IMR-90 (cell line): Measurements from ENCODE around the gene KDM8. TPM values are rescaled to one million over a fixed set of nuclear protein-coding genes. Genes with fewer than 3 reads are reported as not detected.

Experiments
- ATAC-seq: fragments of 200-7000 bp; cut with Tn5 transposase; 2 replicates; pipeline ENCODE4 v1.9.1; 2020; ENCODE audit warnings: low read depth, mild to moderate bottlenecking, moderate library complexity
- BruUV-seq: library from RNA; stranded (reverse); fragments of 400-500 nt; replicated peaks from 2 replicates; lab custom pipeline; 2021; lab: Mats Ljungman, UMichigan
- CTCF ChIA-PET: fragments of 300-600 bp; formaldehyde crosslinking; extraction: SDS; loops from one replicate; lab custom pipeline; 2021; ENCODE audit warnings: antibody characterized with exemption; lab: Yijun Ruan, JAX
- POLR2A ChIA-PET: fragments of 300-600 bp; sonication (Branson Sonifier 250); formaldehyde crosslinking; loops from one replicate; lab custom pipeline; 2022; ENCODE audit warnings: antibody characterized with exemption; ENCODE audit not compliant: unreplicated experiment; lab: Charles Lee
- DNase-seq: peaks from one replicate; pipeline ENCODE4 v3.0.0; 2013
- H2AFZ ChIP-seq: replicated peaks from 2 replicates; pipeline ENCODE3; 2013; ENCODE audit warnings: low read length, mild to moderate bottlenecking; ENCODE audit not compliant: poor library complexity
- H2AK5ac ChIP-seq: 2 replicates; pipeline ENCODE4 v1.6.1; 2013; ENCODE audit warnings: low read depth, low read length, inconsistent platforms
- H2AK9ac ChIP-seq: replicated peaks from 2 replicates; pipeline ENCODE3; 2013; ENCODE audit warnings: mild to moderate bottlenecking, low read depth, low read length, moderate library complexity; ENCODE audit not compliant: poor library complexity
- H2BK120ac ChIP-seq: 2 replicates; pipeline ENCODE4 v1.6.1; 2013; ENCODE audit warnings: low read depth, low read length, inconsistent platforms
- H2BK15ac ChIP-seq: 3 replicates; pipeline ENCODE4 v1.6.1; 2013; ENCODE audit warnings: low read depth, low read length, inconsistent platforms
- H2BK20ac ChIP-seq: 2 replicates; pipeline ENCODE4 v1.6.1; 2013; ENCODE audit warnings: low read depth, mild to moderate bottlenecking, inconsistent platforms, low read length, moderate library complexity
- H2BK5ac ChIP-seq: 2 replicates; pipeline ENCODE4 v1.6.1; 2013; ENCODE audit warnings: mild to moderate bottlenecking, low read depth, low read length, inconsistent platforms; ENCODE audit not compliant: poor library complexity, severe bottlenecking
- H3K14ac ChIP-seq: replicated peaks from 2 replicates; pipeline ENCODE4 v1.6.1; 2013; ENCODE audit warnings: low read depth, low read length, inconsistent platforms
- H3K18ac ChIP-seq: 2 replicates; pipeline ENCODE4 v1.6.1; 2013; ENCODE audit warnings: low read depth, low read length, control low read depth
- H3K23ac ChIP-seq: 2 replicates; pipeline ENCODE4 v1.6.1; 2013; ENCODE audit warnings: low read depth, low read length, inconsistent platforms
- H3K27ac ChIP-seq: 2 replicates; pipeline ENCODE4 v1.5.1; 2013; ENCODE audit warnings: mild to moderate bottlenecking, control low read depth, low read length; ENCODE audit not compliant: insufficient read depth
- H3K27me3 ChIP-seq: 2 replicates; pipeline ENCODE4 v1.6.1; 2013; ENCODE audit warnings: low read length; ENCODE audit not compliant: control insufficient read depth, insufficient read depth
- H3K36me3 ChIP-seq: 2 replicates; pipeline ENCODE4 v1.6.1; 2013; ENCODE audit warnings: low read length, mixed read lengths; ENCODE audit not compliant: control insufficient read depth, insufficient read depth
- H3K4ac ChIP-seq: 2 replicates; pipeline ENCODE4 v1.6.1; 2013; ENCODE audit warnings: low read depth, low read length, inconsistent platforms
- H3K4me1 ChIP-seq: 2 replicates; pipeline ENCODE4 v1.6.1; 2013; ENCODE audit warnings: low read length, mixed read lengths; ENCODE audit not compliant: control insufficient read depth, insufficient read depth
- H3K4me2 ChIP-seq: 2 replicates; pipeline ENCODE4 v1.6.1; 2013; ENCODE audit warnings: low read depth, mild to moderate bottlenecking, control low read depth, low read length, moderate library complexity
- H3K4me3 ChIP-seq: 2 replicates; pipeline ENCODE4 v1.5.1; 2013; ENCODE audit warnings: low read depth, mild to moderate bottlenecking, control low read depth, low read length, moderate library complexity; ENCODE audit not compliant: insufficient read depth
- H3K56ac ChIP-seq: 2 replicates; pipeline ENCODE4 v1.6.1; 2013; ENCODE audit warnings: low read length, inconsistent platforms; ENCODE audit not compliant: insufficient read depth; ENCODE audit errors: extremely low read depth
- H3K79me1 ChIP-seq, 2 experiments: 2 replicates each; pipeline ENCODE4 v1.6.1; 2013; ENCODE audit warnings: low read length in 2 of 2, inconsistent platforms in 1 of 2, low read depth in 1 of 2
- H3K9ac ChIP-seq: 2 replicates; pipeline ENCODE4 v1.6.1; 2013; ENCODE audit warnings: low read depth, low read length, control low read depth
- H3K9me1 ChIP-seq: 2 replicates; pipeline ENCODE4 v1.6.1; 2013; ENCODE audit warnings: low read length, inconsistent platforms; ENCODE audit not compliant: insufficient read depth
- H3K9me3 ChIP-seq: 2 replicates; pipeline ENCODE4 v1.6.1; 2013; ENCODE audit warnings: low read length; ENCODE audit not compliant: control insufficient read depth, insufficient read depth
- H4K20me1 ChIP-seq: 2 replicates; pipeline ENCODE4 v1.6.1; 2013; ENCODE audit warnings: low read length, inconsistent platforms; ENCODE audit not compliant: insufficient read depth
- H4K5ac ChIP-seq: 2 replicates; pipeline ENCODE4 v1.6.1; 2013; ENCODE audit warnings: mild to moderate bottlenecking, low read depth, low read length, control low read depth
- H4K8ac ChIP-seq, 2 experiments: 2 replicates each; pipeline ENCODE4 v1.6.1; 2013; ENCODE audit warnings: low read depth in 2 of 2, low read length in 2 of 2, control low read depth in 1 of 2, inconsistent platforms in 1 of 2
- H4K91ac ChIP-seq: 2 replicates; pipeline ENCODE4 v1.6.1; 2013; ENCODE audit warnings: low read depth, low read length, inconsistent platforms; ENCODE audit not compliant: insufficient read depth
- FOS ChIP-seq: fragments of 150-350 bp; IDR thresholded peaks from 2 replicates; pipeline ENCODE4 v1.6.1; 2016; ENCODE audit warnings: low read depth, low read length
- MAZ ChIP-seq: IDR thresholded peaks from 2 replicates; pipeline ENCODE4 v1.6.1; 2012; ENCODE audit warnings: low read depth, mild to moderate bottlenecking, low read length, improper control_type of control experiment, moderate library complexity, borderline replicate concordance
- MXI1 ChIP-seq: IDR thresholded peaks from 2 replicates; pipeline ENCODE4 v1.6.1; 2012; ENCODE audit warnings: low read depth, mild to moderate bottlenecking, low read length, moderate library complexity, borderline replicate concordance
- RFX5 ChIP-seq: IDR thresholded peaks from 2 replicates; pipeline ENCODE4 v1.8.0; 2012; ENCODE audit warnings: low read depth, mild to moderate bottlenecking, low read length, moderate library complexity
- WGBS, 2 experiments: methylation state at CpG; one replicate each; pipeline versions ENCODE4 v1.1.5 to v1.1.7; 2013; ENCODE audit warnings: missing lambda C conversion rate in 2 of 2; ENCODE audit not compliant: insufficient read length in 1 of 2; ENCODE audit errors: extremely low coverage in 2 of 2; 5-methylcytosine and 5-hydroxymethylcytosine counted together
- dilution Hi-C: fragments of 300-500 bp; cut with HindIII; formaldehyde crosslinking; loops from one replicate; pipeline ENCODE4 v1.14.3; 2018; ENCODE audit warnings: low sequenced_read_pairs; ENCODE audit not compliant: unreplicated experiment
- in situ Hi-C: fragments of 300-500 bp; cut with MboI; formaldehyde crosslinking; loops from 3 replicates; pipeline ENCODE4 v1.14.3; 2019; ENCODE audit warnings: low sequenced_read_pairs, inconsistent platforms, mixed read lengths
- intact Hi-C: fragments of 100-400 bp; cut with micrococcal nuclease; formaldehyde crosslinking; loops from 2 replicates; pipeline ENCODE4 v1.10.0; 2022
- polyA plus RNA-seq, 3 experiments: library from polyadenylated mRNA; depleted of rRNA; stranded (reverse); fragments of >200 nt; gene quantifications; 2 replicates each; pipeline ENCODE4 v1.2.3, GENCODE V29; 2012; ENCODE audit warnings: low replicate concordance in 1 of 3
- total RNA-seq: library from RNA; depleted of rRNA; stranded (reverse); fragments of >200 nt; gene quantifications from 2 replicates; pipeline ENCODE4 v1.2.3, GENCODE V29; 2012
- TF ChIP-seq, protein P1 (sequence below): fragments of 150-350 bp; IDR thresholded peaks from 2 replicates; pipeline ENCODE4 v1.6.1; 2017; ENCODE audit warnings: mild to moderate bottlenecking, antibody characterized with exemption, low read length, low read depth

Gene KDM8
- total and polyA plus RNA-seq, 2 of the 4 experiments (the other 2 are of a cell fraction): 3.2 to 3.8 TPM

GRCh38 chr16:27265982-27266381, 62.7 kb downstream of the KDM8 start:
- CTCF ChIA-PET: interaction anchor here (1.0 kb wide), 1 partner anchor 22 kb away, joined by 4 read pairs; no protein-coding TSS in a partner anchor
- ATAC-seq (no peak), DNase-seq (no peak)
- no peaks in the 10 kb centered on the region for H3K27me3 ChIP-seq
- no peak overlapping the region for H4K8ac ChIP-seq
- POLR2A ChIA-PET: no interaction called here
- peaks cover 4% of the 10 kb centered on the region for H3K4me1 ChIP-seq
- H2BK5ac ChIP-seq: no peak overlapping the region
- no peak overlapping the region for H3K18ac ChIP-seq
- H3K56ac ChIP-seq: no peak overlapping the region
- H3K14ac ChIP-seq: no peak overlapping the region
- intact Hi-C loops (loop anchor here (5.0 kb wide), 1 partner anchor 46 kb away; the partner anchor contains the start of gene IL4R), dilution Hi-C loops (no loop called here), in situ Hi-C loops (loop anchor here (5.0 kb wide), 1 partner anchor 46 kb away; the partner anchor contains the start of gene IL4R)
- H3K9me3 ChIP-seq: no peaks in the 10 kb centered on the region
- H2BK120ac ChIP-seq: peak overlapping the region; percentile 14; the same call in 1 of the 2 replicates
- BruUV-seq: no TSS peak
- no peak overlapping the region for H3K27ac ChIP-seq
- no peak overlapping the region for H3K9ac ChIP-seq
- peak overlapping the region; percentile 51; the same call in 1 of the 2 replicates for H2AK5ac ChIP-seq
- H3K79me1 ChIP-seq: peaks cover 24 to 56% of the 10 kb centered on the region in 2 experiments
- H3K4ac ChIP-seq: peak overlapping the region; percentile 51
- H3K36me3 ChIP-seq: no peaks in the 10 kb centered on the region
- no peak overlapping the region for H2AK9ac ChIP-seq
- WGBS, 2 experiments: no CpG with 5 or more reads among the region's 1 CpG
- no peak overlapping the region for H2AFZ ChIP-seq
- no peak overlapping the region for H3K4me3 ChIP-seq
- peaks cover 14% of the 10 kb centered on the region for H3K9me1 ChIP-seq
- peak overlapping the region; percentile 54; the same call in 1 of the 2 replicates for H2BK20ac ChIP-seq
- H3K23ac ChIP-seq: peak overlapping the region; percentile 37; the same call in 1 of the 2 replicates
- no peak overlapping the region for H4K5ac ChIP-seq
- 0 out of 3 replicates have a peak overlapping the region, but pooled peaks have one; percentile 31 for H2BK15ac ChIP-seq
- no peak for TF ChIP-seq MXI1
- TF ChIP-seq RFX5: no peak
- no peak for TF ChIP-seq FOS
- TF ChIP-seq MAZ: no peak
- TF ChIP-seq, protein P1, sequence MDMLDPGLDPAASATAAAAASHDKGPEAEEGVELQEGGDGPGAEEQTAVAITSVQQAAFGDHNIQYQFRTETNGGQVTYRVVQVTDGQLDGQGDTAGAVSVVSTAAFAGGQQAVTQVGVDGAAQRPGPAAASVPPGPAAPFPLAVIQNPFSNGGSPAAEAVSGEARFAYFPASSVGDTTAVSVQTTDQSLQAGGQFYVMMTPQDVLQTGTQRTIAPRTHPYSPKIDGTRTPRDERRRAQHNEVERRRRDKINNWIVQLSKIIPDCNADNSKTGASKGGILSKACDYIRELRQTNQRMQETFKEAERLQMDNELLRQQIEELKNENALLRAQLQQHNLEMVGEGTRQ: no peak
- H4K20me1 ChIP-seq: no peaks in the 10 kb centered on the region
- H3K4me2 ChIP-seq: no peak overlapping the region
- H4K91ac ChIP-seq: no peak overlapping the region
